ENCODE data around the gene GALNT7. TPM values are rescaled to one million over a fixed set of nuclear protein-coding genes. Genes with fewer than 3 reads are reported as not detected.

The GALNT7 gene
- total and polyA plus RNA-seq, 9 donors, result 20.2 to 30.7 (median 24.9) TPM

GRCh38 chr4:173307778-173308177, 139.2 kb downstream of the GALNT7 start:
- H3K36me3 ChIP-seq (ENCODE audit: control insufficient read depth, insufficient read depth, low read length), result peaks cover 8% of the 10 kb centered on the region
- no peak for DNase-seq
- no peaks in the 10 kb centered on the region for H3K27me3 ChIP-seq (ENCODE audit: control insufficient read depth, insufficient read depth, low read length)
- 88% methylated on average over 2 of the region's 3 CpGs for WGBS (ENCODE audit: insufficient coverage)
- H3K4me3 ChIP-seq (ENCODE audit: low read length), result no peak overlapping the region
- peaks cover 3% of the 10 kb centered on the region for H3K9me3 ChIP-seq (replicated peaks; ENCODE audit: control insufficient read depth, low read depth, low read length)
- H3K27ac ChIP-seq (ENCODE audit: low read length), result no peak overlapping the region
- H3K4me1 ChIP-seq (ENCODE audit: control insufficient read depth, insufficient read depth, low read length), result no peaks in the 10 kb centered on the region

- whole genome bisulfite sequencing (ENCODE audit: insufficient coverage), result 86% methylated on average over 1 of the region's 4 CpGs
- no peaks in the 10 kb centered on the region for H3K4me1 ChIP-seq (ENCODE audit: control insufficient read depth, insufficient read depth, low read length)
- no peak overlapping the region for H3K27ac ChIP-seq (ENCODE audit: low read length)
- H3K4me3 ChIP-seq (ENCODE audit: low read length), result no peak overlapping the region
- peaks cover 17% of the 10 kb centered on the region for H3K36me3 ChIP-seq (ENCODE audit: control insufficient read depth, insufficient read depth, low read length)
- no peak for DNase-seq
- no peaks in the 10 kb centered on the region for H3K27me3 ChIP-seq (ENCODE audit: control insufficient read depth, insufficient read depth, low read length)
- no peaks in the 10 kb centered on the region for H3K9me3 ChIP-seq (replicated peaks; ENCODE audit: control insufficient read depth, low read depth, low read length)
Measured at GRCh38 chr4:173311368-173311767, 142.8 kb downstream of the GALNT7 start.

- 63% methylated on average over 1 of the region's 3 CpGs for WGBS (ENCODE audit: insufficient coverage)
- Histone ChIP-seq H3K9me3 (replicated peaks; ENCODE audit: control insufficient read depth, low read depth, low read length) (no peaks in the 10 kb centered on the region), H3K36me3 (ENCODE audit: control insufficient read depth, insufficient read depth, low read length) (peaks cover 11% of the 10 kb centered on the region), H3K27ac (ENCODE audit: low read length) (no peak overlapping the region), H3K4me1 (ENCODE audit: control insufficient read depth, insufficient read depth, low read length) (no peaks in the 10 kb centered on the region), H3K4me3 (ENCODE audit: low read length) (no peak overlapping the region), H3K27me3 (ENCODE audit: control insufficient read depth, insufficient read depth, low read length) (no peaks in the 10 kb centered on the region)
- DNase-seq, result no peak
Measured at GRCh38 chr4:173314715-173315114, 146.1 kb downstream of the GALNT7 start.

GRCh38 chr4:173316060-173316459, 147.4 kb downstream of the GALNT7 start:
- no peak for DNase-seq

DNA sequence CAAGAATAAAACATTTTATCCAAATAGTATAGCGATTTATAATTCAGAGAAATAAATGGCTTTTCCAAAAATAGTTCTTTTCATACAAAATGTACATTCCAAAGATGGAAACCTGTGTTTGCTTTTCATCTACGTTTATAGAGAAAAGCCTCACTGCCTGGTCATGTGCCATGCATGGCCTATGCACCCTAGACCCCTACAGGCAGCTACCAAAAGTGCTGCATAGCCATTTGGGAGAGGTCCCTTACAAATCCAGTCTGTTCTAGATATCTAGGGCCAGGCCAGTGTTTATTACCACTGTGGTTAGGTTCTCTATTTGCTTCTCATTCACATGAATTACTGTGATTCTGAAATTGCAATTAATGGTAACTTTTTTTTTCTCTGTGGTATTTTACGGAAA, 148.4 kb downstream of the GALNT7 start:
- no peak for DNase-seq
- H3K9me3 ChIP-seq (replicated peaks; ENCODE audit: control insufficient read depth, low read depth, low read length), result no peaks in the 10 kb centered on the region
- H3K36me3 ChIP-seq (ENCODE audit: control insufficient read depth, insufficient read depth, low read length), result peaks cover 17% of the 10 kb centered on the region
- H3K4me3 ChIP-seq (ENCODE audit: low read length), result no peak overlapping the region
- H3K4me1 ChIP-seq (ENCODE audit: control insufficient read depth, insufficient read depth, low read length), result no peaks in the 10 kb centered on the region
- H3K27me3 ChIP-seq (ENCODE audit: control insufficient read depth, insufficient read depth, low read length), result no peaks in the 10 kb centered on the region
- no peak overlapping the region for H3K27ac ChIP-seq (ENCODE audit: low read length)
- no CpG with 5 or more reads among the region's 3 CpGs for WGBS (ENCODE audit: insufficient coverage)

More at GRCh38 chr4:173316060-173316459, 147.4 kb downstream of the GALNT7 start:
- H3K9me3 ChIP-seq (replicated peaks; ENCODE audit: control insufficient read depth, low read depth, low read length), result no peaks in the 10 kb centered on the region
- no peak overlapping the region for H3K27ac ChIP-seq (ENCODE audit: low read length)
- 66% methylated on average over 2 of the region's 2 CpGs for WGBS (ENCODE audit: insufficient coverage)
- no peaks in the 10 kb centered on the region for H3K4me1 ChIP-seq (ENCODE audit: control insufficient read depth, insufficient read depth, low read length)
- H3K4me3 ChIP-seq (ENCODE audit: low read length), result no peak overlapping the region
- H3K27me3 ChIP-seq (ENCODE audit: control insufficient read depth, insufficient read depth, low read length), result no peaks in the 10 kb centered on the region
- peaks cover 14% of the 10 kb centered on the region for H3K36me3 ChIP-seq (ENCODE audit: control insufficient read depth, insufficient read depth, low read length)

DNA sequence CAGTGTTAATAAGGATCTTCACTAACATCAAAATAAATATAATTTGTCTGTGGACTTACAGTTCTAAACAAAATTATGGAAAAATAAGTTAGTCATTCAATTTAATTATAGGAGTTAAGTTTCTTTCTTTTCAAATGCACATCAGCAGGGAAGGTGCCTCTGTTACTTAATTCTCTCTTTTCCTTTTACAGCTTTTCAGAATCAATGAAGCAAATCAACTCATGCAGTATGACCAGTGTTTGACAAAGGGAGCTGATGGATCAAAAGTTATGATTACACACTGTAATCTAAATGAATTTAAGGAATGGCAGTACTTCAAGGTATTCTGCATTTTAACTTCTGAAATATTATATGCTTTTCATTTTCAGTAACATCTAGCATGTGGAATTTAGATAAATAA, 149.6 kb downstream of the GALNT7 start:
- DNase-seq, result no peak
- Histone ChIP-seq H3K36me3 (ENCODE audit: control insufficient read depth, insufficient read depth, low read length) (peaks cover 15% of the 10 kb centered on the region), H3K27me3 (ENCODE audit: control insufficient read depth, insufficient read depth, low read length) (no peaks in the 10 kb centered on the region), H3K9me3 (replicated peaks; ENCODE audit: control insufficient read depth, low read depth, low read length) (no peaks in the 10 kb centered on the region), H3K4me1 (ENCODE audit: control insufficient read depth, insufficient read depth, low read length) (no peaks in the 10 kb centered on the region), H3K4me3 (ENCODE audit: low read length) (no peak overlapping the region), H3K27ac (ENCODE audit: low read length) (no peak overlapping the region)

DNA sequence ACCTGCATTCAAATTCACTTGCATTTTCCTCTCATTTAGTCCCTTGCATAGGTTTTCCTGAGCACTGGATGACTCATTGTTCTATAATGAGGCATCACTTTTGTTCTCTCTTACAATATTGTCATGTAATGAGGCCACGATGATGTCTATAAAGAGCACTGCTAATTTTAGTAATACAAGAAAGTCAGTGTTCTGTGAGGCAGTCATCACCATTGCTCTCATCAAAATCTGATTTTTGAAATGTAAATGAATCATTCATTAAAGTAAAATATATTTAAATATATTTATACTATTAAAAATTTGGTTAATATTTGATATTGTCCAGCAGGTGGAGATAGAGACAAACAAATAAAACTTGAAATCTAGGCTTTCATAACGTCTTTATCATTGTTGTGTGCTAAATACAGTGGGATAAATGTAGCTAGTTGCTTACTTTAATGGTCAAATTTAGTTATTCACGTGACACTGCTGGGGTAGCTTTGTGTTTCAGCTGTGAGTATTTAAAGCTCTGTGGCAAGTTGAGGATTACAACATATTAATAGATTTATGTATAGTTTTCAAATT, 150.1 kb downstream of the GALNT7 start:
- WGBS (ENCODE audit: insufficient coverage), result no CpG with 5 or more reads among the region's 3 CpGs
- Histone ChIP-seq H3K27me3 (ENCODE audit: control insufficient read depth, insufficient read depth, low read length) (no peaks in the 10 kb centered on the region), H3K4me1 (ENCODE audit: control insufficient read depth, insufficient read depth, low read length) (no peaks in the 10 kb centered on the region), H3K27ac (ENCODE audit: low read length) (no peak overlapping the region), H3K4me3 (ENCODE audit: low read length) (no peak overlapping the region), H3K9me3 (replicated peaks; ENCODE audit: control insufficient read depth, low read depth, low read length) (no peaks in the 10 kb centered on the region), H3K36me3 (ENCODE audit: control insufficient read depth, insufficient read depth, low read length) (peaks cover 15% of the 10 kb centered on the region)
- DNase-seq, result peak; percentile 49

GRCh38 chr4:173319696-173320095, 151.1 kb downstream of the GALNT7 start:
- Histone ChIP-seq H3K4me3 (ENCODE audit: low read length) (no peak overlapping the region), H3K4me1 (ENCODE audit: control insufficient read depth, insufficient read depth, low read length) (no peaks in the 10 kb centered on the region), H3K27me3 (ENCODE audit: control insufficient read depth, insufficient read depth, low read length) (no peaks in the 10 kb centered on the region), H3K9me3 (replicated peaks; ENCODE audit: control insufficient read depth, low read depth, low read length) (no peaks in the 10 kb centered on the region), H3K27ac (ENCODE audit: low read length) (no peak overlapping the region), H3K36me3 (ENCODE audit: control insufficient read depth, insufficient read depth, low read length) (peaks cover 14% of the 10 kb centered on the region)
- WGBS (ENCODE audit: insufficient coverage), result 91% methylated on average over 2 of the region's 2 CpGs
- peak; percentile 19 for DNase-seq

DNA sequence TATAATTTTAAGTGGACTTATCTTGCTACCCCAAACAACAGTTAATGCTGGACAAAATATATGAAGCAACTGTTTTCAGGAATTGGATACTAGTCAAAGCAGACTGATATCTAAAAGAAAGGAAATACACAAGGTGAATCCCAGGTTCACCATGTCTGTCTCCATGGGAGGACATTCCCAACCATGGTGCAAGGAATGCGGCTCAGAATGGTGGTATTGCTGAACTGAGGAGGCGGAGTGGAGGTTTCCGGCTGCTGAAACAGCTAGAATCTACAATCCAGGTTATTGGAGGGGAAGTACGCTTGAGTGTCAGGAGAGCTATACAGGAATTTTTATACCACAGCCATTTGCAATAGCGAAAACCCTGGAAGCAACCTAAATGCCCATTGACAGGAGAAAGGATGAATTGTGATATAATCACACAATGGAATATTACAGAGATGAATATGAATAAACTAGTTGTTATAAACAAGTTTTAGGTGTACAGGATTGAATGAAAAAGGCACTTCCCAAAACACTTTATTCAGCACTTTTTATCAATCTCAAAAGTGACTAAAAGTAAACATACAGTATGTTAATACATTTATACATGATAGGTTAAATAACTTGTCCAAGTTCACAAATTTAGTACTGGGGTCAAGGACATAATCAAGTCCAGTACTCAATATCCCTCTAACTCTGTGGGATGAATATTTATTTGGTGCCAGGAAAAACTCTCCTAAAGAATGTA, 156.6 kb downstream of the GALNT7 start:
- 92% methylated on average over 2 of the region's 5 CpGs for WGBS (ENCODE audit: insufficient coverage)
- H3K27me3 ChIP-seq (ENCODE audit: control insufficient read depth, insufficient read depth, low read length), result no peaks in the 10 kb centered on the region
- H3K36me3 ChIP-seq (ENCODE audit: control insufficient read depth, insufficient read depth, low read length), result peaks cover 13% of the 10 kb centered on the region

GRCh38 chr4:173328236-173328901, 159.8 kb downstream of the GALNT7 start:
- peaks cover 15% of the 10 kb centered on the region for H3K36me3 ChIP-seq (ENCODE audit: control insufficient read depth, insufficient read depth, low read length)
- no peaks in the 10 kb centered on the region for H3K9me3 ChIP-seq (replicated peaks; ENCODE audit: control insufficient read depth, low read depth, low read length)
- peaks cover 7% of the 10 kb centered on the region for H3K4me1 ChIP-seq (ENCODE audit: control insufficient read depth, insufficient read depth, low read length)
- peak; percentile 16 for DNase-seq
- 70% methylated on average over 2 of the region's 5 CpGs for WGBS (ENCODE audit: insufficient coverage)
- H3K27me3 ChIP-seq (ENCODE audit: control insufficient read depth, insufficient read depth, low read length), result no peaks in the 10 kb centered on the region
- H3K27ac ChIP-seq (ENCODE audit: low read length), result no peak overlapping the region
- H3K4me3 ChIP-seq (ENCODE audit: low read length), result no peak overlapping the region

More for the DNA sequence above, 156.6 kb downstream of the GALNT7 start:
- Histone ChIP-seq H3K4me1 (ENCODE audit: control insufficient read depth, insufficient read depth, low read length) (no peaks in the 10 kb centered on the region), H3K27ac (ENCODE audit: low read length) (no peak overlapping the region), H3K4me3 (ENCODE audit: low read length) (no peak overlapping the region), H3K9me3 (replicated peaks; ENCODE audit: control insufficient read depth, low read depth, low read length) (no peaks in the 10 kb centered on the region)
- no peak for DNase-seq
